Right atrium auricular region (tissue), 2 donors: Measurements from ENCODE around the gene GASK1A. TPM values are rescaled to one million over a fixed set of nuclear protein-coding genes. Genes with fewer than 3 reads are reported as not detected.
"Not testable (repeated sequence)": the region's sequence is repeated elsewhere in the genome, so short reads cannot be mapped to it uniquely, and the experiment has no call there.

Source experiments
- DNase-seq: peaks from one replicate; pipeline ENCODE4 v3.0.0-alpha.2; 2019; ENCODE audit warnings: low spot score
- H3K27ac ChIP-seq, 2 donors: fragments of 200-600 bp; sonication (generic); 1 replicate in 1 of 2; 2 replicates in 1 of 2; pipeline ENCODE4 v1.5.1; 2016 to 2019
- H3K27me3 ChIP-seq, 2 donors: fragments of 200-600 bp; sonication (generic); one replicate each; pipeline versions ENCODE4 v1.5.1 to v1.6.0; 2017 to 2019
- H3K36me3 ChIP-seq: fragments of 200-600 bp; sonication (generic); one replicate; pipeline ENCODE4 v1.5.1; 2016
- H3K4me1 ChIP-seq, 2 donors: fragments of 200-600 bp; sonication (generic); one replicate each; pipeline versions ENCODE4 v1.5.1 to v1.6.0; 2017 to 2019
- H3K4me3 ChIP-seq, 2 donors: fragments of 200-600 bp; sonication (generic); 1 replicate in 1 of 2; 2 replicates in 1 of 2; pipeline ENCODE4 v1.5.1; 2017 to 2019; ENCODE audit warnings: mild to moderate bottlenecking in 1 of 2, moderate library complexity in 1 of 2
- H3K9me3 ChIP-seq, 2 donors: fragments of 200-600 bp; sonication (generic); one replicate each; pipeline ENCODE4 v1.5.1; 2019
- total RNA-seq, 2 donors: library from RNA; depleted of rRNA; stranded (reverse); fragments of >200 nt; gene quantifications; one replicate each; pipeline ENCODE4 v1.1.0, GENCODE V29; 2016
- TF ChIP-seq, protein P1 (sequence below), 2 donors: fragments of 200-600 bp; sonication (generic); IDR thresholded peaks; one replicate each; pipeline ENCODE4 v1.5.1; 2019; ENCODE audit warnings: antibody characterized with exemption in 2 of 2

Gene GASK1A
- total RNA-seq, 2 donors from 2014 or later, result 1.5 to 2.1 TPM

DNA sequence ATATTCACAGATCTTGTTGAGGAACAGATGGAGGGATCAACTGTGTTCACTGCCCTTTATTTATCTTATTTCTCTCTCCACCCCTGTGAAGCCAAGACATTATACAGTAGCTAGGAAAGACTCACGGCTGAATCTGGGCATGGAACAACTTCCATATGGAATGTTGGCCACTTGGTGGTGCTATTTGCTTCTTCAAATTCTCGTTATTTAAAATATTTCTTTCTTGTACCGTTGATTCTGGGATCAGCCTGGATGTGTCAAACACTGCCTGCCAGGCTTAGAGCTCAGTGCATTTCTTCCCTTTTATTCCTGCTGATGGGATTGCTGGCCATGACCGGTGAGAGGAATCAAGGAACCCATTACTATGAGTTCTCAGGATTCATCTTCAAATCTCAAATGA, 17.5 kb upstream of the GASK1A start:
- Histone ChIP-seq H3K4me1 (no peaks in the 10 kb centered on the region), H3K9me3 (no peaks in the 10 kb centered on the region), H3K27ac (no peak overlapping the region), H3K27me3 (no peaks in the 10 kb centered on the region), H3K36me3 (no peaks in the 10 kb centered on the region), H3K4me3 (no peak overlapping the region)
- TF ChIP-seq, protein P1, sequence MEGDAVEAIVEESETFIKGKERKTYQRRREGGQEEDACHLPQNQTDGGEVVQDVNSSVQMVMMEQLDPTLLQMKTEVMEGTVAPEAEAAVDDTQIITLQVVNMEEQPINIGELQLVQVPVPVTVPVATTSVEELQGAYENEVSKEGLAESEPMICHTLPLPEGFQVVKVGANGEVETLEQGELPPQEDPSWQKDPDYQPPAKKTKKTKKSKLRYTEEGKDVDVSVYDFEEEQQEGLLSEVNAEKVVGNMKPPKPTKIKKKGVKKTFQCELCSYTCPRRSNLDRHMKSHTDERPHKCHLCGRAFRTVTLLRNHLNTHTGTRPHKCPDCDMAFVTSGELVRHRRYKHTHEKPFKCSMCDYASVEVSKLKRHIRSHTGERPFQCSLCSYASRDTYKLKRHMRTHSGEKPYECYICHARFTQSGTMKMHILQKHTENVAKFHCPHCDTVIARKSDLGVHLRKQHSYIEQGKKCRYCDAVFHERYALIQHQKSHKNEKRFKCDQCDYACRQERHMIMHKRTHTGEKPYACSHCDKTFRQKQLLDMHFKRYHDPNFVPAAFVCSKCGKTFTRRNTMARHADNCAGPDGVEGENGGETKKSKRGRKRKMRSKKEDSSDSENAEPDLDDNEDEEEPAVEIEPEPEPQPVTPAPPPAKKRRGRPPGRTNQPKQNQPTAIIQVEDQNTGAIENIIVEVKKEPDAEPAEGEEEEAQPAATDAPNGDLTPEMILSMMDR (IDR thresholded peaks at IDR 0.05), result peak; percentile 23 to 76
- no peak for DNase-seq

- no peaks in the 10 kb centered on the region for H3K4me1 ChIP-seq
- H3K27me3 ChIP-seq, result no peaks in the 10 kb centered on the region
- DNase-seq, result no peak
- no peaks in the 10 kb centered on the region for H3K9me3 ChIP-seq
- TF ChIP-seq, protein P1 (IDR thresholded peaks at IDR 0.05), result no peak
- H3K27ac ChIP-seq, result no peak overlapping the region
- no peak overlapping the region for H3K4me3 ChIP-seq
- no peaks in the 10 kb centered on the region for H3K36me3 ChIP-seq
These were observed 15.8 kb upstream of the GASK1A start for GRCh38 chr3:42963269-42963668.

- H3K4me3 ChIP-seq, result no peak overlapping the region
- no peaks in the 10 kb centered on the region for H3K27me3 ChIP-seq
- no peaks in the 10 kb centered on the region for H3K9me3 ChIP-seq
- H3K27ac ChIP-seq, result no peak overlapping the region
- TF ChIP-seq, protein P1 (IDR thresholded peaks at IDR 0.05), result no peak
- H3K4me1 ChIP-seq, result no peaks in the 10 kb centered on the region
- no peak for DNase-seq
- H3K36me3 ChIP-seq, result no peaks in the 10 kb centered on the region
These were observed 14.8 kb upstream of the GASK1A start for GRCh38 chr3:42964266-42964665.

DNA sequence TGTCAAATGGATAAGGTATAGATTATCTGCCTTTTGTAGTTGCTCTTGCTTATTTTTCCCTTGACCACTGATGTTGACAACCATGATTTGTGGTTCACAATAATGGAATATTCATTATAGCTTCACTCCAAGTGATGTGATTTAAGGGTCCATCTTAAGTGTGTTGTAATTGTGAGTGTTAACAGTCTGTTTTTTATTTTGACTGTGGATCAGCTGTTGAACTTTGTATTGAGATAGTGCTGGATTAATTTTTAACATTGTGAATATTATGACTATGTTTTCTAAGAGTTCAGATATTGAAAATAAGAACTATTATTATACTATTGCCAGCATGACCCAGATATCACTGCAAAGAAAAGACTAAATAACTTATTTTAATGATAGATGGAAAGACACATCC, 8.6 kb upstream of the GASK1A start:
- no peaks in the 10 kb centered on the region for H3K4me1 ChIP-seq
- H3K27ac ChIP-seq, result no peak overlapping the region
- TF ChIP-seq, protein P1 (IDR thresholded peaks at IDR 0.05), result no peak
- no peaks in the 10 kb centered on the region for H3K27me3 ChIP-seq
- H3K36me3 ChIP-seq, result no peaks in the 10 kb centered on the region
- DNase-seq, result no peak
- peaks cover 0 to 8% of the 10 kb centered on the region in 2 donors for H3K9me3 ChIP-seq
- H3K4me3 ChIP-seq, result no peak overlapping the region

DNA sequence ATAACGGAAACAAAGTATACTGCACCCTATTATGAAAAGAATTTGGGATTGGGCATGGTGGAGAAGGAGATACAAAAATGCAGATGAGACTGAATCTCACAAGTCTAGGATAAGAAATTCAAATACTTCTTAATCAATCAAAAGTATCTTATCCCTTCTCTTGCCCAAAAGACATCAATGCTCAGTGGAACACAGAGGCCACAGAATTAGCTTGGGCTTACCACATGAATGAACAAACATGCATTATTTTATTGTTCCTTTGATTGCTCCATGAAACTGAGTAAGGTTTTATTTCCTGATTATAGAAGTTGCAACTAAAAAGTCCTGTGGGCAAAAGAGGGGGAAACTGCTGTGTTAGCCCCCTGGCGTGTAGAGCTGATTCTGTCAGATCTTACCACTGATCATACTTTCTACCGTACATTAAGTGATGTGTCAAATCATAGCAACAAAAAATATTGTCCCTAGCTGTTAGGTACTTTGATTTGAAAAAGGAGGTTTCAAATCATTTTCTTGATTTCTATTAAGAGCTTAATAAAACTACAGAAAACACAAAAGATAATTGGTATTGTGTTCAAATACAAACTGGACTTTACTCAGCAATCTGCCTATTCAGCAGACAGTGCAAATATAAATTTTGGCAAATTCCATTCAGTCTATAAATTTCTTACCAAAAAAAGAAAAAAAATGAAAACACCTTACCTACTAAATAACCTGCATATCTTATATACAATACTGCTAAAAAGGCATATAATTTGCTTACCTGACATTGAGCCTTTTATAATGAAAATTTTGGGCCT, 7.9 kb upstream of the GASK1A start:
- DNase-seq, result no peak
- Histone ChIP-seq H3K36me3 (no peaks in the 10 kb centered on the region), H3K9me3 (peaks cover 0 to 8% of the 10 kb centered on the region in 2 donors), H3K4me3 (no peak overlapping the region), H3K27me3 (no peaks in the 10 kb centered on the region), H3K4me1 (no peaks in the 10 kb centered on the region), H3K27ac (no peak overlapping the region)
- TF ChIP-seq, protein P1 (IDR thresholded peaks at IDR 0.05), result no peak

DNA sequence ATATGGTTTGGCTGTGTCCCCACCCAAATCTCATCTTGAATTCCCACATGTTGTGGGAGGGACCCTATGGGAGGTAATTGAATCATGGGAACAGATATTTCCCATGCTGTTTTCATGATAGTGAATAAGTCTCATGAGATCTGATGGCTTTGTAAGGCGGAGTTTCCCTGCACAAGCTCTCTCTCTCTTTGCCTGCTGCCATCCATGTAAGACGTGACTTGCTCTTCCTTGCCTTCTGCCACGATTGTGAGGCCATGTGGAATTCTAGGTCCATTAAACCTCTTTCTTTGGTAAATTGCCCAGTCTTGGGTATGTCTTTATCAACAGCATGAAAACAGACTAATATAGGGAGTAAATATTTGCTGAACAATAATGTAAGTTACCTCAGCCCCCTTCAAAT, 4.2 kb upstream of the GASK1A start:
- not testable (repeated sequence) for H3K36me3 ChIP-seq, DNase-seq, H3K27ac ChIP-seq, H3K27me3 ChIP-seq, H3K4me3 ChIP-seq
- H3K9me3 ChIP-seq, result peaks cover 0 to 12% of the 10 kb centered on the region in 2 donors
- H3K4me1 ChIP-seq, result peaks cover 0 to 12% of the 10 kb centered on the region in 2 donors
